HG03439 (cell line): Measurements from ENCODE around the gene CYBA.

ENCODE experiments used
- ATAC-seq: cut with Tn5 transposase; IDR thresholded peaks from one replicate; pipeline ENCODE4 v1.9.1; 2021; ENCODE audit warnings: mild to moderate bottlenecking, moderate library complexity; ENCODE audit not compliant: unreplicated experiment

CYBA gene

GRCh38 chr16:88647178-88648070, 3.4 kb downstream of the CYBA start:
- no peak for ATAC-seq

- no peak for ATAC-seq
These were observed 4.4 kb downstream of the CYBA start for GRCh38 chr16:88646345-88647034.

- ATAC-seq = no peak
These were observed 4.9 kb downstream of the CYBA start for GRCh38 chr16:88645941-88646340.

GRCh38 chr16:88645455-88645854, 5.4 kb downstream of the CYBA start:
- ATAC-seq = no peak

- ATAC-seq = no peak
These were observed 7.3 kb downstream of the CYBA start for GRCh38 chr16:88643644-88643932.

GRCh38 chr16:88642881-88643643, 7.8 kb downstream of the CYBA start:
- no peak for ATAC-seq

GRCh38 chr16:88640498-88641247, 10.2 kb downstream of the CYBA start:
- ATAC-seq = no peak

- ATAC-seq = no peak
These were observed 10.8 kb downstream of the CYBA start for GRCh38 chr16:88640039-88640495.

GRCh38 chr16:88639231-88640038, 11.4 kb downstream of the CYBA start:
- ATAC-seq = no peak

GRCh38 chr16:88638323-88639230, 12.3 kb downstream of the CYBA start, which contains the start of gene IL17C:
Gene IL17C (plus strand): TSS chr16:88638572. CDS start chr16:88638642, 70 bp downstream.
- ATAC-seq = no peak

- no peak for ATAC-seq
These were observed 14.2 kb downstream of the CYBA start for GRCh38 chr16:88636488-88637265.

- ATAC-seq = no peak
These were observed 15.1 kb downstream of the CYBA start for GRCh38 chr16:88635671-88636319.

- no peak for ATAC-seq
These were observed 15.7 kb downstream of the CYBA start for GRCh38 chr16:88634994-88635670.

- peak; percentile 49 for ATAC-seq
These were observed 16.5 kb downstream of the CYBA start for GRCh38 chr16:88634141-88634993.

- ATAC-seq = peak; percentile 28
These were observed 17.1 kb downstream of the CYBA start for GRCh38 chr16:88633684-88634140.

- ATAC-seq = no peak
These were observed 18.3 kb downstream of the CYBA start for GRCh38 chr16:88632587-88632930.
